CD14-positive monocyte (primary cell): ENCODE measurements around the gene SMARCA2. TPM values are rescaled to one million over a fixed set of nuclear protein-coding genes. Genes with fewer than 3 reads are reported as not detected.

Experiments
- DNase-seq, 3 donors: peaks; one replicate each; pipeline ENCODE4 v3.0.0-alpha.2; 2011 to 2022
- H2AFZ ChIP-seq: 2 replicates; pipeline ENCODE4 v1.6.0; 2012; ENCODE audit warnings: mild to moderate bottlenecking, low read depth, low read length, inconsistent platforms; ENCODE audit not compliant: insufficient read depth, poor library complexity, severe bottlenecking
- H3K27ac ChIP-seq, 2 donors: 1 replicate in 1 of 2; 2 replicates in 1 of 2; pipeline ENCODE4 v1.5.1; 2012 to 2013; ENCODE audit warnings: low read length in 2 of 2, control low read depth in 1 of 2, inconsistent platforms in 1 of 2, low read depth in 1 of 2, mild to moderate bottlenecking in 1 of 2
- H3K27me3 ChIP-seq, 2 donors: one replicate each; pipeline versions ENCODE4 v1.6.0 to v1.6.1; 2011 to 2013; ENCODE audit warnings: low read length in 2 of 2; ENCODE audit not compliant: control insufficient read depth in 2 of 2, insufficient read depth in 2 of 2
- H3K36me3 ChIP-seq, 2 donors: replicated peaks in 1 of 2; 1 replicate in 1 of 2; 2 replicates in 1 of 2; pipeline versions ENCODE4 v1.5.1 to v1.6.1; 2012 to 2013; ENCODE audit warnings: low read length in 2 of 2, control low read depth in 1 of 2, inconsistent platforms in 1 of 2, mild to moderate bottlenecking in 1 of 2; ENCODE audit not compliant: insufficient read depth in 2 of 2, control insufficient read depth in 1 of 2
- H3K4me1 ChIP-seq, 2 donors: 1 replicate in 1 of 2; 2 replicates in 1 of 2; pipeline versions ENCODE4 v1.5.1 to v1.6.1; 2012 to 2013; ENCODE audit warnings: low read length in 2 of 2, control low read depth in 1 of 2, inconsistent platforms in 1 of 2, mild to moderate bottlenecking in 1 of 2, moderate library complexity in 1 of 2; ENCODE audit not compliant: insufficient read depth in 2 of 2, control insufficient read depth in 1 of 2
- H3K4me2 ChIP-seq: replicated peaks from 2 replicates; pipeline ENCODE3; 2012; ENCODE audit warnings: low read length, moderate library complexity, mild to moderate bottlenecking; ENCODE audit not compliant: poor library complexity, severe bottlenecking; ENCODE audit errors: extremely low read depth
- H3K4me3 ChIP-seq, 3 experiments: fragments of 200-600 bp in 1 of 3; sonication (generic) in 1 of 3; replicated peaks in 1 of 3; 1 replicate in 2 of 3; 2 replicates in 1 of 3; pipeline ENCODE4 v1.5.1; 2011 to 2013; ENCODE audit warnings: low read length in 3 of 3, mild to moderate bottlenecking in 3 of 3, control low read depth in 2 of 3, low read depth in 2 of 3, inconsistent platforms in 1 of 3, moderate library complexity in 1 of 3
- H3K79me2 ChIP-seq: 2 replicates; pipeline ENCODE4 v1.6.0; 2012; ENCODE audit warnings: mild to moderate bottlenecking, control low read depth, inconsistent platforms, low read length, moderate library complexity; ENCODE audit not compliant: insufficient read depth
- H3K9ac ChIP-seq: 2 replicates; pipeline ENCODE4 v1.6.0; 2017; ENCODE audit warnings: low read length, mild to moderate bottlenecking; ENCODE audit not compliant: insufficient read depth, poor library complexity, severe bottlenecking
- H3K9me3 ChIP-seq, 2 donors: replicated peaks in 1 of 2; 1 replicate in 1 of 2; 2 replicates in 1 of 2; pipeline versions ENCODE4 v1.5.1 to v1.6.1; 2012 to 2013; ENCODE audit warnings: low read length in 2 of 2, control low read depth in 1 of 2; ENCODE audit not compliant: control insufficient read depth in 1 of 2, insufficient read depth in 1 of 2
- H4K20me1 ChIP-seq: 2 replicates; pipeline ENCODE4 v1.6.0; 2012; ENCODE audit warnings: mild to moderate bottlenecking, low read length, control low read depth, moderate library complexity; ENCODE audit not compliant: insufficient read depth
- H3K27ac Mint-ChIP-seq, 7 donors: one replicate each; pipeline ENCODE4 v1.8.0; 2020; ENCODE audit warnings: mild to moderate bottlenecking in 7 of 7, mixed read lengths in 7 of 7, moderate library complexity in 6 of 7, inconsistent platforms in 2 of 7
- H3K27me3 Mint-ChIP-seq, 3 donors: one replicate each; pipeline ENCODE4 v1.8.0; 2021 to 2022; ENCODE audit warnings: low read depth in 3 of 3, mild to moderate bottlenecking in 3 of 3, mixed read lengths in 3 of 3, moderate library complexity in 3 of 3, inconsistent platforms in 1 of 3
- H3K36me3 Mint-ChIP-seq, 2 donors: one replicate each; pipeline ENCODE4 v1.8.0; 2020; ENCODE audit warnings: mixed read lengths in 2 of 2, inconsistent platforms in 1 of 2, mild to moderate bottlenecking in 1 of 2
- H3K4me1 Mint-ChIP-seq: one replicate; pipeline ENCODE4 v1.8.0; 2020; ENCODE audit warnings: mild to moderate bottlenecking, mixed read lengths
- H3K4me3 Mint-ChIP-seq, 2 donors: one replicate each; pipeline ENCODE4 v1.8.0; 2020; ENCODE audit warnings: mild to moderate bottlenecking in 2 of 2, mixed read lengths in 2 of 2, moderate library complexity in 1 of 2
- H3K9me3 Mint-ChIP-seq, 7 donors: one replicate each; pipeline ENCODE4 v1.8.0; 2020 to 2022; ENCODE audit warnings: mixed read lengths in 7 of 7, mild to moderate bottlenecking in 6 of 7, moderate library complexity in 6 of 7, inconsistent platforms in 2 of 7
- CTCF ChIP-seq: fragments of 200-600 bp; IDR thresholded peaks from one replicate; pipeline ENCODE4 v1.8.0; 2022; ENCODE audit warnings: antibody characterized with exemption, mild to moderate bottlenecking
- WGBS: methylation state at CpG from one replicate; pipeline ENCODE4 v1.1.5; 2013; ENCODE audit warnings: missing lambda C conversion rate; ENCODE audit not compliant: insufficient coverage; 5-methylcytosine and 5-hydroxymethylcytosine counted together
- intact Hi-C, 2 donors: fragments of 100-400 bp; cut with micrococcal nuclease; formaldehyde crosslinking; loops; one replicate each; pipeline versions ENCODE4 v1.15.0 to v1.15.1; 2023
- polyA plus RNA-seq, 3 donors: library from polyadenylated mRNA; depleted of rRNA in 1 of 3; unstranded in 2 of 3; stranded (reverse) in 1 of 3; fragments of 300-500 nt in 2 of 3; fragments of >200 nt in 1 of 3; fragmentation: Illumina TruSeq in 2 of 3; gene quantifications; 1 replicate in 2 of 3; 2 replicates in 1 of 3; pipeline ENCODE4 v1.2.3, GENCODE V29; 2012 to 2021

The SMARCA2 gene
- polyA plus RNA-seq, 3 donors: 11.0 to 54.7 (median 11.8) TPM

GRCh38 chr9:2019723-2020122, 4.6 kb downstream of the SMARCA2 start:
- no peak overlapping the region for H3K4me3 Mint-ChIP-seq
- peaks cover 0 to 2% (median 0%) of the 10 kb centered on the region in 7 donors for H3K9me3 Mint-ChIP-seq
- TF ChIP-seq CTCF: no peak
- H3K36me3 Mint-ChIP-seq: peaks cover 0 to 3% of the 10 kb centered on the region in 2 donors
- Histone ChIP-seq H3K9ac (no peak overlapping the region), H3K27me3 (no peaks in the 10 kb centered on the region), H4K20me1 (peaks cover 70% of the 10 kb centered on the region), H3K4me2 (no peak overlapping the region), H2AFZ (no peak overlapping the region), H3K4me1 (peaks cover 34 to 45% of the 10 kb centered on the region in 2 donors), H3K79me2 (peaks cover 87% of the 10 kb centered on the region), H3K36me3 (no peaks in the 10 kb centered on the region), H3K4me3 (no peak overlapping the region), H3K27ac (no peak overlapping the region), H3K9me3 (no peaks in the 10 kb centered on the region)
- peaks cover 59% of the 10 kb centered on the region for H3K4me1 Mint-ChIP-seq
- no peak overlapping the region for H3K27ac Mint-ChIP-seq
- peaks cover 0 to 5% (median 1%) of the 10 kb centered on the region in 3 donors for H3K27me3 Mint-ChIP-seq
- intact Hi-C loops: loop anchor here (10.0 kb wide), 2 partner anchors 825 to 1505 kb away; partner anchors contain the start of genes RFX3 (in 2 of the 2) and PUM3 (in 1 of the 2)
- DNase-seq: no peak
- WGBS: no CpG with 5 or more reads among the region's 1 CpG

- intact Hi-C loops: no loop called here
- Histone ChIP-seq H3K9ac (no peak overlapping the region), H3K4me2 (no peak overlapping the region), H4K20me1 (peaks cover 90% of the 10 kb centered on the region), H3K9me3 (no peaks in the 10 kb centered on the region), H2AFZ (no peak overlapping the region), H3K4me1 (peaks cover 53 to 66% of the 10 kb centered on the region in 2 donors), H3K27me3 (no peaks in the 10 kb centered on the region), H3K79me2 (peaks cover 94% of the 10 kb centered on the region), H3K4me3 (no peak overlapping the region), H3K36me3 (no peaks in the 10 kb centered on the region), H3K27ac (peak overlapping the region in 1 of 2 donors; percentile 5)
- H3K27me3 Mint-ChIP-seq: peaks cover 0 to 5% (median 1%) of the 10 kb centered on the region in 3 donors
- peaks cover 0 to 3% of the 10 kb centered on the region in 2 donors for H3K36me3 Mint-ChIP-seq
- H3K9me3 Mint-ChIP-seq: no peaks in the 10 kb centered on the region
- DNase-seq: no peak
- peaks cover 78% of the 10 kb centered on the region for H3K4me1 Mint-ChIP-seq
- H3K27ac Mint-ChIP-seq: peak overlapping the region in 3 of 7 donors; percentile 1 to 79 (median 50)
- no peak overlapping the region for H3K4me3 Mint-ChIP-seq
- TF ChIP-seq CTCF: no peak
- 56% methylated on average over 7 of the region's 7 CpGs for WGBS
These were observed 6.6 kb downstream of the SMARCA2 start for GRCh38 chr9:2021731-2022130.
